ENCODE measurements around the gene TBC1D22A. TPM values are rescaled to one million over a fixed set of nuclear protein-coding genes. Genes with fewer than 3 reads are reported as not detected.

Gene TBC1D22A
- total RNA-seq, 4 donors from 2014 or later: 9.2 to 45.3 (median 22.8) TPM

- DNase-seq: peak; percentile 35 to 48
- intact Hi-C loops (cut with DNase I; ENCODE audit: low total_unique reads): no loop called here
- Histone ChIP-seq H3K27me3 (no peaks in the 10 kb centered on the region), H3K4me3 (no peak overlapping the region), H3K4me1 (no peaks in the 10 kb centered on the region), H3K36me3 (no peaks in the 10 kb centered on the region), H3K9me3 (no peaks in the 10 kb centered on the region), H3K27ac (peak overlapping the region; percentile 46 to 65)
- peak in 1 of 4 experiments; percentile 9 for TF ChIP-seq CTCF (IDR thresholded peaks at IDR 0.05)
- no peak for TF ChIP-seq POLR2A (IDR thresholded peaks at IDR 0.05)
Observed at GRCh38 chr22:46942799-46943785, 180.6 kb downstream of the TBC1D22A start.

DNA sequence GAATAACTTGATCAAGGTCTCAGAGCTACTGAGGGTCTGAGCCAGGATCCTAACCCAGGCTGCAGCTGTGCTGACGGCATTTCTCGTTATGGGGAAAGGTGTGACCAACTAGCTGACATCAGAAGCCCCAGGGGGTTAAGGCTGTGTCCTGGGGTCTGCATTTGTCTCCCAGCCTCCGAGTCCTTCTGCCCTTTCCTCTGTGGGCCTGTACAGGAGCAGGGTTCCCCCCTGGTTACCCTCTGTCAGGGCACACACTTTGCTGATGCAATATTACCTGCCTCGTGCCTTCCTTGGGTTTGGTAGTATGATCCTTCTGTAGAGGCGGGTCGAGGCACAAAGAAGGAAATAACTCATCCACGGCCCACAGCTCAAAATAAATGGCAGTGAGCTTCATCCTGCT lies 183.0 kb downstream of the TBC1D22A start:
- TF ChIP-seq CTCF (IDR thresholded peaks at IDR 0.05) (no peak), POLR2A (IDR thresholded peaks at IDR 0.05) (no peak)
- Histone ChIP-seq H3K4me1 (no peaks in the 10 kb centered on the region), H3K36me3 (no peaks in the 10 kb centered on the region), H3K9me3 (no peaks in the 10 kb centered on the region), H3K27me3 (no peaks in the 10 kb centered on the region), H3K4me3 (no peak overlapping the region), H3K27ac (no peak overlapping the region)
- intact Hi-C loops (cut with DNase I; ENCODE audit: low total_unique reads): no loop called here
- no peak for DNase-seq

DNA sequence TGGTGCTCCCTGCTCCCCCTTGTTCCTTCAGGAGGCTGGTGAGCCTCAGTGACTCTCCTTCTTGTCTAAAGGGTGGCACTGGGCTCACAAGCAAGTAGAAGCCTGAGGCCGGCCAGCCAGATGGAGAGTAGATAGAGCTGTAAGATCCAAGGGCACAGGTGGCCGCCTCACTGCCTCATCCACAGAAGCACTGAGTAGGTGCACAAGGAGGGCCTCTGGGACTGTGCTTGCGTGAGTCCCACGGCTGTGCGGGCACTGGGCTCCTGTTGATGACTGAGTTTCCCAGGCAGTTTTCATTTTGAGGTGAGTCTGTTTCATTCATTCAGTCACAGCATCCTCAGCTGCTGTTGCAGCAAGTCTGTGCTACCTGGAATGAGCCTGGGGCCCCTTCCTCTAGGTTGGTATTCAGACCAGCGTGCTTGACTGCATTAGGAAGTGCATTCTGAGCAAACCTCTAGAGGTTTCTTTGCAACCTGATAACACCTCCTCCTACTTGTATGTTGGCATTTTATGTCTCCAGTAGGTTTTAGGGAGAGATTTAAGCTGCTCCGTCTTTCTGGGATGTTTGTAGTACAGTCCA lies 184.0 kb downstream of the TBC1D22A start:
- no peak for DNase-seq
- intact Hi-C loops (cut with DNase I; ENCODE audit: low total_unique reads): no loop called here
- Histone ChIP-seq H3K36me3 (no peaks in the 10 kb centered on the region), H3K4me3 (no peak overlapping the region), H3K9me3 (no peaks in the 10 kb centered on the region), H3K27me3 (no peaks in the 10 kb centered on the region), H3K4me1 (no peaks in the 10 kb centered on the region), H3K27ac (no peak overlapping the region)
- TF ChIP-seq CTCF (IDR thresholded peaks at IDR 0.05): no peak
- TF ChIP-seq POLR2A (IDR thresholded peaks at IDR 0.05): no peak

- Histone ChIP-seq H3K27ac (no peak overlapping the region), H3K27me3 (no peaks in the 10 kb centered on the region), H3K4me1 (no peaks in the 10 kb centered on the region), H3K36me3 (no peaks in the 10 kb centered on the region), H3K9me3 (no peaks in the 10 kb centered on the region), H3K4me3 (no peak overlapping the region)
- DNase-seq: no peak
- TF ChIP-seq POLR2A (IDR thresholded peaks at IDR 0.05) (no peak), CTCF (IDR thresholded peaks at IDR 0.05) (no peak)
- intact Hi-C loops (cut with DNase I; ENCODE audit: low total_unique reads): no loop called here
Observed at GRCh38 chr22:46947516-46948257, 185.2 kb downstream of the TBC1D22A start.
